Pericardium fibroblast (primary cell): ENCODE results near the gene PM20D2. TPM values are rescaled to one million over a fixed set of nuclear protein-coding genes. Genes with fewer than 3 reads are reported as not detected.

Experiments
- total RNA-seq: library from RNA; depleted of rRNA; stranded (reverse); fragments of >200 nt; gene quantifications from 2 replicates; pipeline ENCODE4 v1.2.3, GENCODE V29; 2015

PM20D2 gene
- total RNA-seq = 3.0 and 3.8 TPM in 2 replicates

DNA sequence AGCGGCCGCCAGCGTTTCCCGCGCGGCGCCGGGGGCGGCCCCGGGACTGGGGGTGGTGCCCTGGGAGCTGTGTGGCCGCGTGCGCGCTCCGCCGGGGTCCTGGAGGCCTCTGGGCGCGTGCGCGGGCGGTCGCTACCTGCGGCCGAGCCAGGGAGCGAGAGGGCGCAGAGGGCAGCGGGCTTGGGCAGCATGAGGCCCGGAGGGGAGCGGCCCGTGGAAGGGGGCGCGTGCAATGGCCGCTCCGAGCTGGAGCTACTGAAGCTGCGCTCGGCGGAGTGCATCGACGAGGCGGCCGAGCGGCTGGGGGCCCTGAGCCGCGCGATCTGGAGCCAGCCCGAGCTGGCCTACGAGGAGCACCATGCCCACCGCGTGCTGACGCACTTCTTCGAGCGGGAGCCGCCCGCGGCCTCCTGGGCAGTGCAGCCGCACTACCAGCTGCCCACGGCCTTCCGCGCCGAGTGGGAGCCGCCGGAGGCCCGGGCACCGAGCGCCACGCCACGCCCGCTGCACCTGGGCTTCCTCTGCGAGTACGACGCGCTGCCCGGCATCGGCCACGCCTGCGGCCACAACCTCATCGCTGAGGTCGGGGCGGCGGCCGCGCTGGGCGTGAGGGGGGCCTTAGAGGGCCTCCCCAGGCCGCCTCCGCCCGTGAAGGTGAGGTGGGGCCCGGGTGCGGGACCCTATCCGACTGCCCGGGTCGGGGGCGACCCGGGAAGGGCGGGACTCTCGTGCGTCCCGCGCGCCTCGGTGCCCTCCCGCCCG, at the start of gene PM20D2:
TSS of gene PM20D2 (plus strand) at position 100 of the 762 bp plus-strand sequence. CDS start at position 190, 90 bp downstream.

DNA sequence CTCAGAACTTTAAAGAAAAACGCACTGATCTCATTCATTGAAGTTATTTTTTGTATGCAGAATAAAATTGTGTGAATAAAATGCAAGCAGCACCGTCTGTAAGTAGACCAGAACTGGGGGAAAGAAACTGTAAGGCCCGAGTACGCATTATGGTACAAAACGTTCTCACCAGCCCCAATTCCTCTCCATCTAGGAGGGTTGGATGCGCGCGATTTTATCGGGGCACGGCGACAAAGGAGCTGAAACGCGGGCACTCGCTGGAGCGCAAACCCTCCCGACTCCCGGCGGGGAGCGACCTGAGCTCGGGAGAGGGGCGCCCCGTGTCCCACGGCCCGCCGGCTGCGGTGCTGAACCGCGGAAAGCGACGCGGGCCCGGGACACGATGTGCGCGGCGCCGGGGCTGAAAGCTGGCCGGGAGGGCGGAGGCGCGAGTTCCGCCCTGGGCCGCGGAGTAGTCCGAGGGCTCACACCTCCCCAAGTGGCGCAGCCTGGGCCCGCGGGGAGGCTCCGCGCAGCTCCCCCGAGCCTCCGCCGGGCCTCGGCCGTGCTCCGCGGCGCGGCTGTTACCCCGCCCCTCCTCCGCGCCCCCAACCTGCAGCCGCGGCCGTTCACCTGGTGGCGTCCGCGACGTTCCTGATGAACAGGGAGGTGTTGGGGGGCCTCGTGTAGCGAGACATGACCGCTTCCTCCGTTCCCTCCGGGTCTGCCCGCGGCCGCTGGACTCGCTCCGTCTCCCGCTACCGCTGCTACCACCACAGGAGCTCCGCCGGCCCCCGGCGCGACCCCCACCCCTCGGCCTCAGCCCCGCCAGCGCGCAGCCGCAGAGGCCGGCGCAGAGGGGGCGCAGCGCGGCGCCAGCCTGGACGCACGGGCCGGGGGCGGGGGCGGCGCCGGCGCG, 28.4 kb upstream of the PM20D2 start, which contains the start of gene SRSF12:
TSS of gene SRSF12 (minus strand) at position 861 of the 898 bp plus-strand sequence. CDS start at position 677, 184 bp downstream.

Other genes with a start within 250 kb of the PM20D2 start
- gene RNGTT, start 182.4 kb upstream of the PM20D2 start, total RNA-seq = 6.8 and 7.9 TPM in 2 replicates
- gene PNRC1, start 65.3 kb upstream of the PM20D2 start, total RNA-seq = 140 and 231 TPM in 2 replicates
- 0.51 and 0.58 TPM in 2 replicates for gene SRSF12, start 28.0 kb upstream of the PM20D2 start, total RNA-seq
- gene GABRR1, start 71.3 kb downstream of the PM20D2 start, total RNA-seq = not detected in 2 replicates
- gene GABRR2, start 169.2 kb downstream of the PM20D2 start, total RNA-seq = not detected in 2 replicates
- gene UBE2J1, start 206.7 kb downstream of the PM20D2 start, total RNA-seq = 26.9 and 35.1 TPM in 2 replicates